Stimulated activated CD4-positive, alpha-beta T cell treated with anti-CD3 and anti-CD28 coated beads, TNF-alpha, amount 100 ng/mL, for 48 hours (primary cell): Measurements from ENCODE around the gene CLEC10A.
A peak's percentile ranks its signal among the peaks of the same experiment; 100 is the strongest.

Experiments used
- DNase-seq, 3 donors: peaks; one replicate each; pipeline ENCODE4 v3.0.0-alpha.2; 2020; ENCODE audit warnings: low read depth in 3 of 3

Gene CLEC10A

DNA sequence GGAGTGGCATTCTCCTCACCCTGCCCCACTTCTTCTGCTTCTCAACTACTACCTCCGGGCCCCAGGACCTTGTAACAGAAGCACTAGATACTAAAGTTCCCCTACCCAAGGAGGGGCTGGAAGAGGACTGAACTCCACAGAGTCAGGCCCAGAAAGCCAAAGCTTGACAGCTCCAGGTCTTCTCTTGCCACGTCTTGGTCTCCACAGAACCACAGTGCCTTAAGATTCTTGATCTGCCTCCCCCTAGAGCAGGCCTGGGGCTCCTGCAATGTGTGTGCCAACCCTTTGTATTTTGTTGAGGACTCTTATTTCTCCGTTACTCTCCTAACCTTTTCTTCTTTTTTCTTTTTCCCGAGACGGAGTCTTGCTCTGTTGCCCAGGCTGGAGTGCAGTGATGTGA, 40.2 kb downstream of the CLEC10A start:
- DNase-seq, result no peak

DNA sequence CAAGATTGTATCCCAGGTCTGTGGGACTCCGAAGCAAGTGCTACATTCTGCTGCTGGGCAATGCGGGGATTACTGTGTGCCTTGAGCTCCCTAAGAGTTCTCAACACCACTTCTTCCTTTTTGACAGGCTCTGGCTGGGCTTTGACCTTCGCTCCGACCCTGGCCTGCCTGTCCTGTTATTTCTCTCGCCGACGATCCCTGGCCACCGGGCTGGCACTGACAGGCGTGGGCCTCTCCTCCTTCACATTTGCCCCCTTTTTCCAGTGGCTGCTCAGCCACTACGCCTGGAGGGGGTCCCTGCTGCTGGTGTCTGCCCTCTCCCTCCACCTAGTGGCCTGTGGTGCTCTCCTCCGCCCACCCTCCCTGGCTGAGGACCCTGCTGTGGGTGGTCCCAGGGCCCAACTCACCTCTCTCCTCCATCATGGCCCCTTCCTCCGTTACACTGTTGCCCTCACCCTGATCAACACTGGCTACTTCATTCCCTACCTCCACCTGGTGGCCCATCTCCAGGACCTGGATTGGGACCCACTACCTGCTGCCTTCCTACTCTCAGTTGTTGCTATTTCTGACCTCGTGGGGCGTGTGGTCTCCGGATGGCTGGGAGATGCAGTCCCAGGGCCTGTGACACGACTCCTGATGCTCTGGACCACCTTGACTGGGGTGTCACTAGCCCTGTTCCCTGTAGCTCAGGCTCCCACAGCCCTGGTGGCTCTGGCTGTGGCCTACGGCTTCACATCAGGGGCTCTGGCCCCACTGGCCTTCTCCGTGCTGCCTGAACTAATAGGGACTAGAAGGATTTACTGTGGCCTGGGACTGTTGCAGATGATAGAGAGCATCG, 41.8 kb downstream of the CLEC10A start:
- no peak for DNase-seq

DNA sequence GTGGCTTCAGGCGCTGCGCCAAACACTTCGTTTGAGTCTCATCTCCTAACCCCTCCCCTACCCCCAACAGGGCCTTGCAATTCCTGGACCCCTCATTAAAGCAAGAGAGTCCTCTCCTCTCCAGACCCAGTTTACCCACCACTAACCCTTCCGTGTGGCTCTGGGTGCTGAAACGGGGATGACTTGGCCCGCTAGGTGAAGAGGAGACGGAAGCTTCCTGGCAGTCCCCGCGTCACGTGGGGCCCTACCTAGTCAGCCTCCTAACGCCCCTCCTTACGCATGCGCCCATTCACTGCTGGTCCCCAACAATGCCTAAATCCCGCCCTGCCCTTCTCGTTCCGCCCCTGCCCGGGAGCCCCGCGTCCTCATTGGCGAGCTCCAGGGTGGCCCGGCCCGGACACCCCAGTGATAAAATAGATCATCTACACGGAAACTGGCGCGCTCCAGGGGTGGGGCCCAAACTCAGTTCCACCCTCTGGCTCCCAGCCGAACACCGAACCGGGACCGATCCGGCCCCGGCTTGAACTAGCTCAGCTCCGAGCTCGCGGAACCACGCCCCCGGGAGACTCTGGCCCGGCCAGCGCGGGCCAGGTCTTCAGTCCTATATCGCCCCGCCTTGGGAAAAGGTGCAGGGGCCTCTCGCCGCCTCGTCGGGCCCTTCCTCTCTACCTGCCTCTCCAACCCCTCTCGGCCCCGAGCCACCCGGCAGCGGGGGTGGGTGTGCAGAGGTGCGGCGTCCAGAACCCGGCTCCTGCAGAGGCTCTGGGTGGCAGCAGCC, 44.3 kb downstream of the CLEC10A start, which contains the start of gene SLC16A13:
SLC16A13 (plus strand) TSS at position 425 of the 778 bp plus-strand sequence. CDS start 368 bp downstream, outside the sequence.
- peak; percentile 95 to 98 (median 98) for DNase-seq

DNA sequence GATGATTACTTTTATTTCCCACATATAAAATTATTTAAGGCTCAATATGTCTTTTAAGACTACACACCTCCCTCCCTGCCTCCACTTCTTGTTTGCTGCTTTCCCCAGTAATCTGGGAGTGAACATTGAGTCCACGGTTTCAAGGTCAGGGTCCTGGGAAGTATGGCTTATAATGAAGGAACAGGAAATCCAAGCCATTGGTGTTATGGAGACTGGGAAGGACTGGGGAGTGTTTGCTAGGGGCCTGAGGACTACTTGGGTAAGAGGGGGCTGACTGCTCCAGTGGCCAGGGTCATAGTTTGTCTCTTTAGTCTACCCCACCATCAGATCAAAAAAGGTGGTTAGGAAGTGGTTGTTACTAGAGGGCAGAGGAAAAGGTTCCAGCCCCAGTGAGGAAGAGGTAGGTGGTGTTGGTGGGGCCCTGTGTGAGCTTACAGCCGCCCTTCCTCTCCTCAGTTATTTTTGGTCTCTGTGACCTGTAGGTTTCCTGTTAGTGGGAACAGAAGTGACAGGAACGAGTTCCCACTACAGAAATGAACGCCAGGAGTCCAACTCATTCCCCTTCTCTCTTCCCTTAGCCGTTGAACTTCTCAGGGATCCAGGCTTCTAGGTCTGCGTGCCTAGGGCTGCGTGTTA, 45.0 kb downstream of the CLEC10A start:
- no peak for DNase-seq

DNA sequence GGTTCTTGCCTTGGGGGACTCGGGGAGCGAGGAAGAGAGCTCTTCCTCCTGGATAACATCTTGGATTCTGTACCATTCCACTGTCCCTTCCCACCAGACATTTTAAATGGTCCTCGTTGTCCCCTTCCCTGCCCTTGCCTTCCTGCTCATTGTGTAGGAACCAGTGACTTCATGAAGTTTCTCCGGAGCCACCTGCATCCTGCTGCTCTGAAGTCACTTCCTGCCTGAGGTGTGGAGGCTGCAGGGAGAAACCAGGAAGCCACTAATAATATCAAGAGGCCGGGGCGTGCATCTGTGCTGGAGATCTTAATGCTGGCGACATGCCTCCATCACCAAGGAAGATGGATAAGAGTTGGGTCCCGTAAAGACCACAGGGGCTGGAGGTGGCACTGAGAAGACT, 50.4 kb downstream of the CLEC10A start:
- DNase-seq, result no peak

DNA sequence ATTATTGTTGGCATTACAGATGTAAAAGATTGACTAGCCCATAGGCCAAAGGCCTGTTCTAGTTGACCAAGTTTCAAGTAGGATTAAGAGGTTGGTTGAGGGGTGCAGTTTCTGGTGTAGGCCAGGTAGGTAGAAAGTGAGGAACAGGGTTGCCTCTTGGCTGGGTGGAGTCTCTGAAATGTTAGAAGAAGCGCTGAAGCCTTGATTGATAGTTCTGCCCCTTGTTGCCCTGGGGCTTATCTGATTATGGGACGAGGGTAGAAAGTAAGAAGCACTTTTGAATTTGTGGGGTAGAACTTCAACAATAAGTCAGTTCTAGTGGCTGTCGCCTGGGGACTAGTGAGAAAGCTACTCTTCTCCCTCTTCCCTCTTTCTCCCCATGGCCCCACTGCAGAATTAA, 51.0 kb downstream of the CLEC10A start:
- DNase-seq, result no peak

DNA sequence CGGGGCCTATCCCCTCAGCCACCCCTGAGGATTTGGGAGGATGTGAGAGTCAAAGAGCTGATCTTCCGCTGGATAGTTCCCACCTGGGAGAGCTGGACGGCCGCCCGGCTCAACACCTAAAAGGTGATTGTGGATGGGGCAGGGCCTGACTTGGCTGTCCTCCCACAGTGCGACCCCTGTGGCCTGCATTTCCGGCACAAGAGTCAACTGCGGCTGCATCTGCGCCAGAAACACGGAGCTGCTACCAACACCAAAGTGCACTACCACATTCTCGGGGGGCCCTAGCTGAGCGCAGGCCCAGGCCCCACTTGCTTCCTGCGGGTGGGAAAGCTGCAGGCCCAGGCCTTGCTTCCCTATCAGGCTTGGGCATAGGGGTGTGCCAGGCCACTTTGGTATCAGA, 52.7 kb downstream of the CLEC10A start:
- no peak for DNase-seq

DNA sequence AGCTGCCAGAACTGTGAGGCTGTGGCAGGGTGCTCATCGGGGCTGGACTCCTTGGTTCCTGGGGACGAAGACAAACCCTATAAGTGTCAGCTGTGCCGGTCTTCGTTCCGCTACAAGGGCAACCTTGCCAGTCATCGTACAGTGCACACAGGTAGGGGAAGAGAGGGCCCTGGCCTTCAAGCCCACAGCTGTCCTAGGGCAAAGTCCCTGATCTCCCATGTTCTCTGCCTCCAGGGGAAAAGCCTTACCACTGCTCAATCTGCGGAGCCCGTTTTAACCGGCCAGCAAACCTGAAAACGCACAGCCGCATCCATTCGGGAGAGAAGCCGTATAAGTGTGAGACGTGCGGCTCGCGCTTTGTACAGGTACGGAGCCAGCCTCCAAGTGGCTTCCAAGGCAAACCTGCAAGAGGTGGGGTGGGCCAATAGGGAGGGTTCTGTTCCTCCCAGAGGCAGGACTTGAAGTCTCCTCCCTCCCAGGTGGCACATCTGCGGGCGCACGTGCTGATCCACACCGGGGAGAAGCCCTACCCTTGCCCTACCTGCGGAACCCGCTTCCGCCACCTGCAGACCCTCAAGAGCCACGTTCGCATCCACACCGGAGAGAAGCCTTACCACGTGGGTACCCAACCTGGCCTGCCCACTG, 53.5 kb downstream of the CLEC10A start:
- no peak for DNase-seq

DNA sequence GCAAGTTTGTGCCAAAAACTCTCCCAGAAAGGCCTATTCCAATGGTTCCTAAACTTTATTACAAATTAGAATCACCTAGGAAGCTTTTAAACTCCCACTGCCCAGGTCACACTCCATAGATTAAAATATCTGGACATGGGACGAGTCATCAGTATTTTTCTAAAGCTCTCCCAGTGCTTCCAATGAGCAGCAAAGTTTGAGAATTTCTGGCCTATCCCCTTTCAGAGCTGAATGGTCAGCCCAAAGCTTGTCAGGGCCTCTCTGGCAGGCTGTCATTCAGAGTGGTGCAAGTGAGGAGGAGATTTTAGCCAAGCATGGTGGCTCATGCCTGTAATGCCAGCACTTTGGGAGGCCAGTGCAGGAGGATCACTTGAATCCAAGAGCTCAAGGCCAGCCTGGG, 54.8 kb downstream of the CLEC10A start:
- no peak for DNase-seq
